IMR-90 (cell line): ENCODE measurements around the gene ZNHIT2. TPM values are rescaled to one million over a fixed set of nuclear protein-coding genes. Genes with fewer than 3 reads are reported as not detected.

Experiments
- ATAC-seq: fragments of 200-7000 bp; cut with Tn5 transposase; 2 replicates; pipeline ENCODE4 v1.9.1; 2020; ENCODE audit warnings: low read depth, mild to moderate bottlenecking, moderate library complexity
- BruUV-seq: library from RNA; stranded (reverse); fragments of 400-500 nt; replicated peaks from 2 replicates; lab custom pipeline; 2021; lab: Mats Ljungman, UMichigan
- CTCF ChIA-PET: fragments of 300-600 bp; formaldehyde crosslinking; extraction: SDS; loops from one replicate; lab custom pipeline; 2021; ENCODE audit warnings: antibody characterized with exemption; lab: Yijun Ruan, JAX
- POLR2A ChIA-PET: fragments of 300-600 bp; sonication (Branson Sonifier 250); formaldehyde crosslinking; loops from one replicate; lab custom pipeline; 2022; ENCODE audit warnings: antibody characterized with exemption; ENCODE audit not compliant: unreplicated experiment; lab: Charles Lee
- DNase-seq: peaks from one replicate; pipeline ENCODE4 v3.0.0; 2013
- H2AFZ ChIP-seq: replicated peaks from 2 replicates; pipeline ENCODE3; 2013; ENCODE audit warnings: low read length, mild to moderate bottlenecking; ENCODE audit not compliant: poor library complexity
- H2AK5ac ChIP-seq: 2 replicates; pipeline ENCODE4 v1.6.1; 2013; ENCODE audit warnings: low read depth, low read length, inconsistent platforms
- H2AK9ac ChIP-seq: replicated peaks from 2 replicates; pipeline ENCODE3; 2013; ENCODE audit warnings: mild to moderate bottlenecking, low read depth, low read length, moderate library complexity; ENCODE audit not compliant: poor library complexity
- H2BK120ac ChIP-seq: 2 replicates; pipeline ENCODE4 v1.6.1; 2013; ENCODE audit warnings: low read depth, low read length, inconsistent platforms
- H2BK15ac ChIP-seq: 3 replicates; pipeline ENCODE4 v1.6.1; 2013; ENCODE audit warnings: low read depth, low read length, inconsistent platforms
- H2BK20ac ChIP-seq: 2 replicates; pipeline ENCODE4 v1.6.1; 2013; ENCODE audit warnings: low read depth, mild to moderate bottlenecking, inconsistent platforms, low read length, moderate library complexity
- H2BK5ac ChIP-seq: 2 replicates; pipeline ENCODE4 v1.6.1; 2013; ENCODE audit warnings: mild to moderate bottlenecking, low read depth, low read length, inconsistent platforms; ENCODE audit not compliant: poor library complexity, severe bottlenecking
- H3K14ac ChIP-seq: replicated peaks from 2 replicates; pipeline ENCODE4 v1.6.1; 2013; ENCODE audit warnings: low read depth, low read length, inconsistent platforms
- H3K18ac ChIP-seq: 2 replicates; pipeline ENCODE4 v1.6.1; 2013; ENCODE audit warnings: low read depth, low read length, control low read depth
- H3K23ac ChIP-seq: 2 replicates; pipeline ENCODE4 v1.6.1; 2013; ENCODE audit warnings: low read depth, low read length, inconsistent platforms
- H3K27ac ChIP-seq: 2 replicates; pipeline ENCODE4 v1.5.1; 2013; ENCODE audit warnings: mild to moderate bottlenecking, control low read depth, low read length; ENCODE audit not compliant: insufficient read depth
- H3K27me3 ChIP-seq: 2 replicates; pipeline ENCODE4 v1.6.1; 2013; ENCODE audit warnings: low read length; ENCODE audit not compliant: control insufficient read depth, insufficient read depth
- H3K36me3 ChIP-seq: 2 replicates; pipeline ENCODE4 v1.6.1; 2013; ENCODE audit warnings: low read length, mixed read lengths; ENCODE audit not compliant: control insufficient read depth, insufficient read depth
- H3K4ac ChIP-seq: 2 replicates; pipeline ENCODE4 v1.6.1; 2013; ENCODE audit warnings: low read depth, low read length, inconsistent platforms
- H3K4me1 ChIP-seq: 2 replicates; pipeline ENCODE4 v1.6.1; 2013; ENCODE audit warnings: low read length, mixed read lengths; ENCODE audit not compliant: control insufficient read depth, insufficient read depth
- H3K4me2 ChIP-seq: 2 replicates; pipeline ENCODE4 v1.6.1; 2013; ENCODE audit warnings: low read depth, mild to moderate bottlenecking, control low read depth, low read length, moderate library complexity
- H3K4me3 ChIP-seq: 2 replicates; pipeline ENCODE4 v1.5.1; 2013; ENCODE audit warnings: low read depth, mild to moderate bottlenecking, control low read depth, low read length, moderate library complexity; ENCODE audit not compliant: insufficient read depth
- H3K56ac ChIP-seq: 2 replicates; pipeline ENCODE4 v1.6.1; 2013; ENCODE audit warnings: low read length, inconsistent platforms; ENCODE audit not compliant: insufficient read depth; ENCODE audit errors: extremely low read depth
- H3K79me1 ChIP-seq, 2 experiments: 2 replicates each; pipeline ENCODE4 v1.6.1; 2013; ENCODE audit warnings: low read length in 2 of 2, inconsistent platforms in 1 of 2, low read depth in 1 of 2
- H3K9ac ChIP-seq: 2 replicates; pipeline ENCODE4 v1.6.1; 2013; ENCODE audit warnings: low read depth, low read length, control low read depth
- H3K9me1 ChIP-seq: 2 replicates; pipeline ENCODE4 v1.6.1; 2013; ENCODE audit warnings: low read length, inconsistent platforms; ENCODE audit not compliant: insufficient read depth
- H3K9me3 ChIP-seq: 2 replicates; pipeline ENCODE4 v1.6.1; 2013; ENCODE audit warnings: low read length; ENCODE audit not compliant: control insufficient read depth, insufficient read depth
- H4K20me1 ChIP-seq: 2 replicates; pipeline ENCODE4 v1.6.1; 2013; ENCODE audit warnings: low read length, inconsistent platforms; ENCODE audit not compliant: insufficient read depth
- H4K5ac ChIP-seq: 2 replicates; pipeline ENCODE4 v1.6.1; 2013; ENCODE audit warnings: mild to moderate bottlenecking, low read depth, low read length, control low read depth
- H4K8ac ChIP-seq, 2 experiments: 2 replicates each; pipeline ENCODE4 v1.6.1; 2013; ENCODE audit warnings: low read depth in 2 of 2, low read length in 2 of 2, control low read depth in 1 of 2, inconsistent platforms in 1 of 2
- H4K91ac ChIP-seq: 2 replicates; pipeline ENCODE4 v1.6.1; 2013; ENCODE audit warnings: low read depth, low read length, inconsistent platforms; ENCODE audit not compliant: insufficient read depth
- BHLHE40 ChIP-seq: fragments of 150-350 bp; IDR thresholded peaks from 2 replicates; pipeline ENCODE4 v1.6.1; 2016; ENCODE audit warnings: mild to moderate bottlenecking, low read depth, low read length
- CEBPB ChIP-seq: IDR thresholded peaks from 2 replicates; pipeline ENCODE4 v1.6.1; 2012; ENCODE audit warnings: low read depth, low read length, improper control_type of control experiment
- CHD1 ChIP-seq: IDR thresholded peaks from 2 replicates; pipeline ENCODE4 v1.6.1; 2012; ENCODE audit warnings: low read depth, low read length, improper control_type of control experiment
- ELK1 ChIP-seq: fragments of 150-350 bp; IDR thresholded peaks from 2 replicates; pipeline ENCODE4 v1.6.1; 2016; ENCODE audit warnings: low read depth, mild to moderate bottlenecking, low read length, moderate library complexity, borderline replicate concordance
- FOS ChIP-seq: fragments of 150-350 bp; IDR thresholded peaks from 2 replicates; pipeline ENCODE4 v1.6.1; 2016; ENCODE audit warnings: low read depth, low read length
- RAD21 ChIP-seq: IDR thresholded peaks from 2 replicates; pipeline ENCODE4 v1.6.1; 2012; ENCODE audit warnings: low read length, improper control_type of control experiment
- RFX5 ChIP-seq: IDR thresholded peaks from 2 replicates; pipeline ENCODE4 v1.8.0; 2012; ENCODE audit warnings: low read depth, mild to moderate bottlenecking, low read length, moderate library complexity
- SMC3 ChIP-seq: fragments of 150-350 bp; IDR thresholded peaks from 2 replicates; pipeline ENCODE4 v1.6.1; 2016; ENCODE audit warnings: low read depth, mild to moderate bottlenecking, antibody characterized with exemption, low read length, moderate library complexity
- USF2 ChIP-seq: fragments of 150-350 bp; IDR thresholded peaks from 2 replicates; pipeline ENCODE4 v1.6.1; 2017; ENCODE audit warnings: mild to moderate bottlenecking, antibody characterized with exemption, low read length, low read depth
- WGBS, 2 experiments: methylation state at CpG; one replicate each; pipeline versions ENCODE4 v1.1.5 to v1.1.7; 2013; ENCODE audit warnings: missing lambda C conversion rate in 2 of 2; ENCODE audit not compliant: insufficient read length in 1 of 2; ENCODE audit errors: extremely low coverage in 2 of 2; 5-methylcytosine and 5-hydroxymethylcytosine counted together
- dilution Hi-C: fragments of 300-500 bp; cut with HindIII; formaldehyde crosslinking; loops from one replicate; pipeline ENCODE4 v1.14.3; 2018; ENCODE audit warnings: low sequenced_read_pairs; ENCODE audit not compliant: unreplicated experiment
- in situ Hi-C: fragments of 300-500 bp; cut with MboI; formaldehyde crosslinking; loops from 3 replicates; pipeline ENCODE4 v1.14.3; 2019; ENCODE audit warnings: low sequenced_read_pairs, inconsistent platforms, mixed read lengths
- intact Hi-C: fragments of 100-400 bp; cut with micrococcal nuclease; formaldehyde crosslinking; loops from 2 replicates; pipeline ENCODE4 v1.10.0; 2022
- polyA plus RNA-seq, 3 experiments: library from polyadenylated mRNA; depleted of rRNA; stranded (reverse); fragments of >200 nt; gene quantifications; 2 replicates each; pipeline ENCODE4 v1.2.3, GENCODE V29; 2012; ENCODE audit warnings: low replicate concordance in 1 of 3
- total RNA-seq: library from RNA; depleted of rRNA; stranded (reverse); fragments of >200 nt; gene quantifications from 2 replicates; pipeline ENCODE4 v1.2.3, GENCODE V29; 2012

Gene ZNHIT2
- total and polyA plus RNA-seq, 2 of the 4 experiments (the other 2 are of a cell fraction): 3.9 to 5.9 TPM

DNA sequence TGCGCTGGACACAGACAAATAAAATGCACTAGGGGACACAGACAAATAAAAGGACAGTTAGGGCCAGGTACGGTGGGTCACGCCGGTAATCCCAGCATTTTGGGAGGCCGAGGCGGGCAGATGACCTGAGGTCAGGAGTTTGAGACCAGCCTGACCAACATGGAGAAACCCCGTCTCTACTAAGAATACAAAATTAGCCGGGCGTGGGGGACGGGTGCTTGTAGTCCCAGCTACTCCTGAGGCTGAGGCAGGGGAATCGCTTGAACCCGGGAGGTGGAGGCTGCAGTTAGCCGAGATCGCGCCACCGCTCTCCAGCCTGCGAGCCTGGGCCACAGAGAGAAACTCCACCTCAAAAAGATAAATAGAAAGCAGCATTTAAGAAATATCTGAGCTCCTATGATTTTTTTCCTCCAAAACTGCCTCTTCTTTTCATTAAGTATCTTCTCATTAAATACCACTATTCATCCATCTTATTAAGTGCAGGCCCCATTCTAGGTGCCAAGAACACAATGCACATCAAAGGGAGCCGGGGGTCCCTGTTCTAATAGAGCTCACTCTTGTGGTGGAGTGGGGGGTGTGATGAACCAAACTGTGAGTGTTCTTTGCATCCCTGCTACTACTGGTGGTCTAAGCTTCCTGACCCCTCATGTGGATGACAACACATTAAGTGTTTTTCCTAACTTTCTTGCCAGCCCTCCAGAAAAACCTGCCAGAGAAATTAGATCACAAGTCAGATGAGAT is 766 bp upstream of the ZNHIT2 start:
- peaks cover 8% of the 10 kb centered on the region for H3K4me1 ChIP-seq
- H3K36me3 ChIP-seq: peaks cover 19% of the 10 kb centered on the region
- H3K27me3 ChIP-seq: no peaks in the 10 kb centered on the region
- TF ChIP-seq SMC3 (no peak), CHD1 (no peak), ELK1 (no peak), USF2 (no peak), RAD21 (no peak), CEBPB (no peak), BHLHE40 (no peak), RFX5 (no peak), FOS (no peak)
- no peak for DNase-seq
- H2BK20ac ChIP-seq: no peak overlapping the region
- in situ Hi-C loops (no loop called here), dilution Hi-C loops (no loop called here), intact Hi-C loops (no loop called here)
- no peak overlapping the region for H3K23ac ChIP-seq
- H3K56ac ChIP-seq: no peak overlapping the region
- H4K8ac ChIP-seq: 0 out of 4 replicates have a peak overlapping the region, but pooled peaks of 1 of the 2 experiments have one; percentile 29
- H3K9me1 ChIP-seq: 0 out of 2 replicates have a peak, but pooled peaks cover 2% of the 10 kb centered on the region
- no peaks in the 10 kb centered on the region for H3K9me3 ChIP-seq
- peaks cover 24 to 60% of the 10 kb centered on the region in 2 experiments for H3K79me1 ChIP-seq
- no peak overlapping the region for H2BK5ac ChIP-seq
- H4K20me1 ChIP-seq: no peaks in the 10 kb centered on the region
- peak overlapping the region; percentile 12 for H2AK9ac ChIP-seq
- H2BK120ac ChIP-seq: no peak overlapping the region
- no peak overlapping the region for H3K14ac ChIP-seq
- H4K91ac ChIP-seq: no peak overlapping the region
- CTCF ChIA-PET: no interaction called here
- no peak overlapping the region for H4K5ac ChIP-seq
- WGBS, 2 experiments: 73% methylated on average over 3 of the region's 18 CpGs; no CpG with 5 or more reads in 1 of the 2 experiments
- no peak overlapping the region for H3K9ac ChIP-seq
- H3K27ac ChIP-seq: no peak overlapping the region
- POLR2A ChIA-PET: interaction anchor here (1.6 kb wide), 1 partner anchor 63 kb away, joined by 5 read pairs; the partner anchor contains the start of gene CAPN1
- no peak overlapping the region for H3K4ac ChIP-seq
- no peak overlapping the region for H2AK5ac ChIP-seq
- H2AFZ ChIP-seq: peak overlapping the region; percentile 63
- no peak overlapping the region for H3K4me2 ChIP-seq
- no peak overlapping the region for H3K4me3 ChIP-seq
- H3K18ac ChIP-seq: no peak overlapping the region
- BruUV-seq: no TSS peak
- no peak overlapping the region for H2BK15ac ChIP-seq
- no peak for ATAC-seq
